Limb (tissue), 2 donors: ENCODE results near the gene FAM131B.
A peak's percentile ranks its signal among the peaks of the same experiment; 100 is the strongest.

Experiments used
- DNase-seq, 2 donors: peaks; one replicate each; pipeline ENCODE4 v3.0.0-alpha.2; 2016; ENCODE audit errors: extremely low spot score in 2 of 2

FAM131B gene

DNA sequence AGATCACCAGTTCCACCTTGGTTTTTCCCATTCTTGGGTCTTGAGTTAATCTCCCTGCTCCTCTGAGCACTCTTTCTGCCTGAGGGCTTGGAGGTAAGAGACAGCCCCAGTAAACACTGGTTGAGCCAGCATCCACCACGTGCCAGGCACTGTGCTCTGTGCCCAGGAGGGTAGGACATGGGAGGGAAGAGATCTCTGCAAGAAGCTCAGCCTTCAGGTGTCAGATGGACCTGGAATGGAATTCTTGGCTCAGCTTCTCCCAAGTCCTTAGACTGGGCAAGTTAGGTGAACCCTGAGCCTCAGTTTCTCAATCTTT is 21.1 kb upstream of the FAM131B start:
- no peak for DNase-seq

DNA sequence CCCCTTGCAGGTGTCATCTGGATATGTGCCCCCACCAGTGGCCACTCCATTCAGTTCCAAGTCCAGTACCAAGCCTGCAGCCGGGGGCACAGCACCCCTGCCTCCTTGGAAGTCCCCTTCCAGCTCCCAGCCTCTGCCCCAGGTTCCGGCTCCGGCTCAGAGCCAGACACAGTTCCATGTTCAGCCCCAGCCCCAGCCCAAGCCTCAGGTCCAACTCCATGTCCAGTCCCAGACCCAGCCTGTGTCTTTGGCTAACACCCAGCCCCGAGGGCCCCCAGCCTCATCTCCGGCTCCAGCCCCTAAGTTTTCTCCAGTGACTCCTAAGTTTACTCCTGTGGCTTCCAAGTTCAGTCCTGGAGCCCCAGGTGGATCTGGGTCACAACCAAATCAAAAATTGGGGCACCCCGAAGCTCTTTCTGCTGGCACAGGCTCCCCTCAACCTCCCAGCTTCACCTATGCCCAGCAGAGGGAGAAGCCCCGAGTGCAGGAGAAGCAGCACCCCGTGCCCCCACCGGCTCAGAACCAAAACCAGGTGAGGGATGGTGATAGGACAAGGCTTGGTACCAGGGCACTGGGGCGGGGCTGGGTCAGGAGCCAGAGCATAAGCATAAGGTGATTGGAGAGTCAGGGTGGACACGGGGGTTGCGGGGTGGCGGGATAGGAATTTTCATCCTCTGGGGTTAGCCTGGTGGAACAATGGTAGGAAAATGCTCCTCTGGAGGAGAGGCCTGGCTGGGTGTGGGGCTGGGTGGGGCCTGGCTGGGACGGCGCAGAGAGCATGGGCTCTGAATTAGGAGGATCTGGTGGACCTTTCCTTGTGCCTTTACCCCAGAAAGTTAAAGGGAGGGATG is 20.5 kb upstream of the FAM131B start:
- peak in 1 of 2 donors; percentile 38 for DNase-seq

DNA sequence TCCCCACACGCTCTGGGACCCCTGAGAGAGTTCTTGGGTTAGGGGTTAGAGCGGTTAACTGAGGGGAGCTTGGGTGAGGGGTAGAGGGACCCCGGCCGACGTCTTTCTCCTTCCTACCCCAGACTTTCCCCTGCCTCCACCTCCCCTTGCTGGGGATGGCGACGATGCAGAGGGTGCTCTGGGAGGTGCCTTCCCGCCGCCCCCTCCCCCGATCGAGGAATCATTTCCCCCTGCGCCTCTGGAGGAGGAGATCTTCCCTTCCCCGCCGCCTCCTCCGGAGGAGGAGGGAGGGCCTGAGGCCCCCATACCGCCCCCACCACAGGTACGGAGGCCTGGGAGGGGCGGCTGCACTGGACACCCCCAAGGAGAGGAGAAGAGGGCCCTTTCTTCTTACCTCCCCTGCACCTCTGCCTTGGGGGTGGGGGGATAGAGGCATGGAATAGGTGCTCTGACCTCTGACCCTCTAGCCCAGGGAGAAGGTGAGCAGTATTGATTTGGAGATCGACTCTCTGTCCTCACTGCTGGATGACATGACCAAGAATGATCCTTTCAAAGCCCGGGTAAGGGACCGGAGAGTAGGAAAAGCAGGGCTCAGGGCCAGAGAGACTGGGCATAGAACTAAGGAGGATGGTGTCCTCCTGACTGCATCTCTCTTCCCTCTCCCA is 19.7 kb upstream of the FAM131B start:
- no peak for DNase-seq

DNA sequence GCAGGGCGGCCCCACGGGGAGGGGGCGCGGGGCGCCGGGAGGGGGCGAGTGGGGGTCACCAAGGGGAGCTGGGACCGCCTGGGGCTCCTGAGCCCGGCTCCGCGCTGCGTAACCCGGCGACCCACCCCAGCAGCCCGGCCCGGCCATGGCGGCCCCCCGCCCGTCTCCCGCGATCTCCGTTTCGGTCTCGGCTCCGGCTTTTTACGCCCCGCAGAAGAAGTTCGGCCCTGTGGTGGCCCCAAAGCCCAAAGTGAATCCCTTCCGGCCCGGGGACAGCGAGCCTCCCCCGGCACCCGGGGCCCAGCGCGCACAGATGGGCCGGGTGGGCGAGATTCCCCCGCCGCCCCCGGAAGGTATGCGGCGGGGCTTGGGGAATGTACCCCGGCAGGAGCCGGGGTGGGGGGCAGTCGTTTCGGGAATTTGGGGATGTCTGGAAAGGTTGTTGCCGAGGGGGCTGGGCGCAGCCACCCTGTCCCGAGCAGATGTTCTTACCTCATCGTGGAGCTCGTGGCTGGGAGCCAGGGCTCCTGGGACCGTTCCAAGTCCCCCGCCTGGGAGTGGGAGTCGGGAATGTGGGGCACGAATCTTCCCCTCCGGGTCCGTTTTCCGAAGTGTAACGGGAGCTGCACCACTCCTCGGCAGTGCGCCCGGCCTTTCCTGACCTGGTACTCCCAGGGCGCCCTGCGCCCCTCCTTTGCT is 19.1 kb upstream of the FAM131B start:
- peak; percentile 72 to 95 for DNase-seq

DNA sequence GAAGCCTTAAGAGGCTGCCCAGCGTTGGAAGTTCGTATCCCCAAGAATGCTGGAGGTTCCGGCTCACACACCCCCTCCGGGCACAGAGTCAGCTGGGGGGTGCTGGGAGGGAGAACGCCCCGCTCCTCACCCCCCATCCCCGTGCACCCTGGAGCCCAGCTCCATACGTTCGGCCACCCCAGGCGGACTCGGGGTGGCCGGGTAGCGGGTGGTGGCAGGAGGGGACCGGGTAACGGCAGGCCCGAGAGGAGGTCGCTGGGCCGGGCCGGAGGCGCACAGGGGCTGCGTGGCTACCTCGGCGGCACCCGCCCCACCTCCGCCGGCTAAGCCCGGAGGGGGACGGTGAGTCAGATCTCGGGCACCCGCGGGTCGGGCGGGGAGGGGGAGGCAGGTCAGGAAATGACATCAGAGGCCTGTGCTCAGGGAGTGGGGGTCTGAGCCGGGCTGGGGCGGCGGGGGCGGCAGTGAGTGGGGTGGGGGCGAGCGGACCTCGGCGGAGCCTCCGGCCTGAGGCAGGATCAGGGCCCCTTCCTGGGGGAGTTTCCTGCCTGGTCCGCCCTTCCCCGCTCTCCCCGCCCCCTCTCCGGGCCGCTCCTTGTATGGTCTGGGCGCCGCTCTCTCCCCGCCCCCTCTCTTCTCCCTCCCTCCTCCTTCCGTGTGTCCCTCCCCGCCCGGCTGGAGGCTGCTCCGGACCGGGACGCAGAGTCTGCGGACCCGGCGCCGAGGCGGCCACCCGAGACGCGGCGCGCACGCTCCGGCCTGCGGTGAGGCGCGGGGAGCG is 18.3 kb upstream of the FAM131B start, which contains the start of gene ZYX:
Gene ZYX, plus strand, starts transcription at position 700 of the 781 bp plus-strand sequence. CDS start 227 bp downstream, outside the sequence.
- peak; percentile 96 to 97 for DNase-seq

DNA sequence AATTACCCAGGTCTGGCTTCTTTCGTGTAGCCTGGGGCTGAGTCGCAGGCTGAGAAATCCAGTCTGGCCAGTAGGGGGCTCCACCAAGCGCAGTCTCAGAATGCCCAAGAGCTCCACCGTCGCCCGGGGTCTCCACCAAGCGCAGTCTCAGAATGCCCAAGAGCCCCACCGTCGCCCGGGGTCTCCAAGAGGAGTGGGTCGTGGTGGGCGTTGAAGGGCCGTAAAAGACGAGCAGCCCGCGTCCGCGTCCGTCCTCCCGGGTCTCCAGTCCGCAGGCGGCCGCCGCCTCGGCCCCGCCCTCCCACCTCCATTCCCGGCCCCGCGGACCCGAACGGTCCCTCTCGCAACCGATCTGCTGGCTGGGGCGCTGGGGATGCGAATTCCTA is 17.7 kb upstream of the FAM131B start:
- DNase-seq, result peak; percentile 91 to 95

DNA sequence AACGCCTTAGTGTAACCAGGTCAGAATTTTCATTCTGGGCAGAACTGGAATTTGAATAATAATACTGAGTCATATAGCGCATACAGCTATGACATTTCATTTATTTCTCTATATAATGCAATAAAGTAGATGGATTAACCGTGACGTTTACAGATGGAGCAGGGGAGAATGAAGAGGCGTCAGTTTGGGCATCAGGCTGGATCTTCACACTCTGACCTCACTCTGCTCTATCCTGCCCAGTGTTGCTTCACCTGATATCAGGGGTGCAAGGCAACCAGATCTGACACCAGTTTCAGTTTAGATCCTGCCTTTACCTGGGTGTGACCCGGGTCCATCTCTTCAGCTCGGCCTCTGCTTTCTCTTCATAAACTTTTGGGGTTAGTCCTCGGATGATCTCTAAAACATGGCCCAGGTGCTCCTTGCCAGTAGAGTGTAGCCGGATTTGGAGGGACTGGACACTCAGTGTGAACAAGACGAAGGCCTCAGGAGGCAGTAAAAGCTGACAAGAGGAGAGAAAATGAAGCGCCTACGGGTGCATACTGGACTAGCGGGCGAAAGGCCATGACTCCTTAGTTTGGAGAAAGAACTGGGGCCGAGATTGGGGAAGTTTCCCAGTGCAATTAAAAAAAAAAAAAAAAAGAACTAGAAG is 17.2 kb upstream of the FAM131B start:
- DNase-seq, result peak in 1 of 2 donors; percentile 30

DNA sequence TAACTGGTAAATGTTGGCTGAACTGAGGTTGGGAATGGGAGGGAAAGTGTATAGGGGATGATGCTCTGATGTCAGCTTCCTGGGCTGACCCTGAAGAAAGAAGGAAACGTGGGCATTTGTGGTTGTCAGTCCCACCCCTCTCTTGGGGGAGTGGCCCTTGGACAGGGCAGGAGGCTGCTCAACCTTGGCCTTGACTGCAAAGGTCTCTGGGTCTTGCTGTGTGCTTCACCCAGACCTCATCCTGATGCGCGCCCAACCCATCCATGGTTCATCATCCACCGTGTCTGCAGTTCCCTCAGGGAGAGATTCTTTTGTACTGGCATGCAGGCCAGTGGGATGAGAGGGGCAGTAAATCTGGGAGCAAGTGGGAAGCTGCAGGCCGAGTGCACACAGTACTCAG is 13.9 kb upstream of the FAM131B start:
- DNase-seq, result no peak

DNA sequence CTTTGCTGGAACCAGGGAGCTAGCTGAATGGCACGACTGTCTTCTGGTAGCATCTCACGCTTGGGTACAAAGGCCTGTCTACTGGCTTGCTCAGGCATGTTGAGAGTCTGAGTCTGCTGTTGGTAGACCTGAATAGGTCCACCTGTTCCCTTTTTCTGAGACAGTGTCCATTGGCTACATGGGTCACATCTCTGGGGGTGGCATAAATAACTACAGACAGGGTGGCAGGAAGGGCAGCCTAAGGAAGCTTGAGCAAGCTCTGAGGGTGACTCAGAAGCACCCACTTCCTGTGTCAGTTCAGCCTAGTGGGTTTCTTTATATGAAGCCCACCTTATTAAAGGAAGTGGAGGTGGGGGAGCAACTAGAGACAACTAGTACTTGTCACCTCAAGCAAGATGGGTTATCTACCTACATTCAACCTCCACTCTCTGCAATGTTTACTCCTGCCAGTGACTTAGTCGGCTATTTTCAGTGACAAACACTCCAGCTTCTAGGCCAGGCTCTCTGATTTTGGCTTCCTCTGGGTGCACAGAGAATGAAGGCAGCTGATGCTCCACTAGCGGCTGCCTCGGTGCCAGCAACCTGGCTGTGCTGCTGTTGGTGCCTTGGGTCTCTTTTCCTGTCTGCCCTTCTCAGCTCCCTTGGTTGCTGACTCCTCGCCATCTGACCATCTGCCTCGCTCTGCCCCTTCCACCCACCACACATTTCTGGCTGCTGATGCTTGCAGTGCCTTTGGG is 13.0 kb upstream of the FAM131B start:
- DNase-seq, result no peak

DNA sequence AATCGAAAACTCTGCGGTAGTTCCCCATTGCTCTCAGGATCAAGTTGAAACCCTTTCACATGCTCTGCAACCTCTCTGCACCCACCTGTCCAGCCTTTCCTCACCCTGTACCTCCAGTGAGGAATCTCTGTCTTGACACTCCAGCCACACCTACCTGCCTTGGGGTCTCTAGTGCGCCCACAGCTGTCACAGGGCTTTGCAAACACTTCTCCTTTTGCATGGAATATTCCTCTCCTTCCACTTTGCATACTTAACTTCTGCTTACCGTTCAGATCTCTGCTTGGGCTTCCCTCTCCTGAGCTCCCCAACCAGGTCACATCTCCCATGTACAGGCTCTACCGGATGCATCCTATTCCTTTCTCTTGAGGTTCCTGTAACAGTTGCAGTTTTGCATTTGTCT is 12.0 kb upstream of the FAM131B start:
- DNase-seq, result no peak

DNA sequence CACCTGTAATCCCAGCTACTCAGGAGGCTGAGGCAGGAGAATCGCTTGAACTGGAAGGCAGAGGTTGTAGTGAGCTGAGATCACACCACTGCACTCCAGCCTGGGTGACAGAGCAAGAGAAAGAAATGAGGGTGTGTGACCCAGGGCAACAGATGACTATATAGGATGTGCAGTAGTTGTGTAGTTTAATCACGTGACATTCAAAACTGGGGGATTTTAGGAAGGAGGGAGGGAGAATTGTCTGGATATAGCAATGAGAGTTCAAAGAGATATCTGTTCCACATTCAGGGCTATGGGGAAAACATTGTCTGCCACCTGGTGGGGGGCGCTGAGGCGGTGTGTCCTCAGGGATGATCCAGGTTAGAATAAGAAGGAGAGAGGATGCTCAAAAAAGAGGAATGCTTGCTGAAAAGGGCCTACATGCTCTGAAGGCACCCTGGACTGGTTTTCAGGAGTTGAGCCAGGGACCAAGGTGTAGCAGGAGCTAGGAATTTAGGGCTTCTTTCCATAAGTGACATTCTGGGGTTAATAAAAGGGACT is 10.8 kb upstream of the FAM131B start:
- DNase-seq, result no peak

DNA sequence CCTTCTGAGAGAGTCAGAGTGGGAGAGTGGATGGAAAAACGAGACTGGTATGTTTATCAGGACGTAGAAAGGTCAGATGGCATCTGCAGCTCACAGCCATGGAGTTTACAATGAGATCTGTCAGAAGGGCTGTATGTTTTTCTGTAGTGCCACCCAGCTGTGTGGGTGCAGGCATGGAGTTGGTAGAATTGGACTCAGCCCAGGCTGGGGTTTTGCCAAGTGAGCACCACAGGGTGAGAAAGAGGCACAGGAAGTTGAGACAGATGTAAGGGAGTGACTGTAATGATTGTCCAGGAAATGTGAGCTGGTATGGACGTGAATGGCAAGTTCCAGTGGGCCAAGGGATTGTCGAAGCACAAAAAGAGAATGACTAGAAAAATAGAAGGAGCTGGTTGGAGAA is 9.6 kb upstream of the FAM131B start:
- DNase-seq, result no peak

DNA sequence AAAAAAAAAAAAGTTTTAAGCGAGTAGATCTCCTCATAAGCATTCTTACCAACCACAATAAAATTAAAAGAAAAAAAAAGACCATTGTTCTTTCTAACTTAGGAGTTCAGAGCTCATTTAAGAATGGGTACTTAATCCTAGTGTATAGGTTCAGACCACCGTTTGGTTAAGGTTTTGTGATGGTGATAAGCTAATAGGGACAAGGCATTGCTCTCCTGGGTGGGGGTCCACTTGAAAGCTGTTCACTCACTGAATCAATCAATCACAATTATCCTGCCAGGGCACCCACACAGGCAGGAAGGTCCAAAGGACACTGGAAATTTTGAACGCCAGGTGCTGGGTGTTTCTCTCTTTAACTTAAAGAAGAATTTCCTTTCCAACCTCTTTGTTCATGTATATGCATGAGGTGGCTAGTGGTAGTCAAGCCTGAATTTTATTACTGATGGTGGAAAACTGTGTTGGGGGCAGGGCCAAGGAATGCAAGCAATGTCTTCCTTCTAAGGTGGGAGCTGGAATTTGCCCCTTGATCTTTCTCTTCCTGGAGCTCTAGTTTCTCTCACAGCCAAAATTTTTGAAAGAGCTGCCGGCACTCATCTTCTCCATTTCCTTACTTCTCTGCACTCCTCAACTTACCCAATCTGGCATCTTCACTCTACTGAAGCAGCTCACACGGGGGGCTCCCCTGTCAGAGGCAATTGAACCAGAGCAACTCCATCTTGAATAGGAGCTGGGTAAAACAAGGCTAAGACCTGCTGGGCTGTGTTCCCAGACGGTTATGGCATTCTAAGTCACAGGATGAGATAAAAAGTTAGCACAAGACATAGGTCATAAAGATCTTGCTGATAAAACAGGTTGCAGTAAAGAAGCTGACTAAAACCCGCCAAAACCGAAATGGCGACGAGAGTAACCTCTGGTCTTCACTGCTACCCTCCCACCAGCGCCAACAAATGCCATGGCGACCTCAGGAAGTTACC is 7.5 kb upstream of the FAM131B start:
- DNase-seq, result no peak

DNA sequence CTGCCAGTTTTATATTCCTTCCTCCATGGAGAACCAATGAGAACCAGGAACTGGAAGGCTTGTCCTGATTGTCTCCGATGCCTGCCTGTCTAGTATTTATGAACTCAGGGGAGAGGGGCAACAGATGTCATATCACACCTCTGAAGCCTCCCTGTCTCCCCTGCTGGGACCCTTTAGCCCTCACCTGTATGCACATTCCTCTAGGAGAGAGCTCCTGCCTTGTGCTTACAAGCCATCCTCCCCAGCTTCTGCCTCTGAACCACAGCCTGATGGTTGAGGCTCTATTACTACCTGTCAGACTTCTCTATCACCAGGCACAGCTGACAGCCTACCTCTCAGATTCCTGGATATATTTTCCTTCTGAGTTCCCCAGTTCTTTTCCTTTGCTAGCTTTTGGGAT is 5.9 kb upstream of the FAM131B start:
- no peak for DNase-seq

DNA sequence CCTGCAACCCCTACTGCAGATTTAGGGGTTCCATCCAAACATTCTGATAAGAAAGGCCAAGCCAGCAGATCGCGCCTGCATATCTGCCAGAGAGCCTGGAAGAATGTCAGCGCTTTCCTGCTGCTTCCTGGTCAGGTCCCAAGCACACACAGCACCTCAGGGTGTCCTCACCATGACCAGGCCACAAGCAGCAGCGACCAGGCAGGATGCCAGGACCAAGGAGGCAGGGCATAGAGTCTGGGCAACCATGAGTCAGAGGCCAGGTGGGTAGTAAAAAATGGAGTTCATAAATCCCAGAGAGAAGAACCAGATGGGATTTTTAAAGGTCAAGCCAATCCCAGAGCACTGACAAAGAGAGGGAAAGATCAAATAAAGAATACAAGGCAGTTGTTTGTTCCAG is 5.5 kb upstream of the FAM131B start:
- DNase-seq, result no peak

DNA sequence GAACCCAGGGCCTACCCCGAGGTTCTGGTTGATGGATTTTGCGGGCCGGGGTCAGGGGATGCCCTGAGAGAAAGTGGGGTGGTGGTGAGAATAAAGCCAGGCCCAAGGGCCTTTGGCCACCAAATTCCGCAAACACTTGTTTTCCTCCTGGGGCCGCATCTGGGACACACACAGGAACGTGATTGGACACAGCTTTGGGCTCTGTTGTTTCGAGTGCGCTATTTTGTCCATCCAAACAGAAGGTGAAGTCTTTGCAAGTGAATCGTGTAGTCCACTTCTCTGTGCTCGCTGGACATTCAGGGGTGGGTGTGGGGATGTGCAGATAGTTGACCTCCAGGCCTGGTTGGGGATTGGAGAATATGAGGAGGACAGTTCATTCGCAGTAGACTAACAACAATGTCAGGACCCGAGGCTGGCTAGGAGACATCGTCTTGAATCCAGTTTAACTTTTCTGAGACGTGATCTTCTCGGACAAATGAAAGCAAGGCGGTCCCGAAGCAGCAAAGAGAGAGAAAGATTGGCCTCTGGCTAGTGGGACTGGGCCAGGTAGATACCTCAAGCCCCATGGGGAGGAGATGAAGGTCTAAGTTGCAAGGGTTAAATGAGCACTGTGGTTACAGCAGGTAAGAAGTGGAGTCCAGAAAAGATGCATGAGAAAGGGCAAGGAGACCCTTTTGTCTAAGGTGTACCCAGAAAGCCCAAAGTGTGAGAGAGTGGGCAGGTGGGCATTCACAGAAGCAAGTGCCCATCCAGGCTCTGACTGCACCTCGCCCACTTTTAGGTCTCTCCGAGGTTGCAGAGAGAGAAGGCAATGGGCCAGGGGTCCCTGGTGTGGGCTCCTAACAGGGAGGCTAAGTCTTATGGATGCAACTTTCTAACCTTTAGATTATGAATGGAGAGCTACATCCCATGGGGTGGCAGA is 764 bp upstream of the FAM131B start:
- no peak for DNase-seq

DNA sequence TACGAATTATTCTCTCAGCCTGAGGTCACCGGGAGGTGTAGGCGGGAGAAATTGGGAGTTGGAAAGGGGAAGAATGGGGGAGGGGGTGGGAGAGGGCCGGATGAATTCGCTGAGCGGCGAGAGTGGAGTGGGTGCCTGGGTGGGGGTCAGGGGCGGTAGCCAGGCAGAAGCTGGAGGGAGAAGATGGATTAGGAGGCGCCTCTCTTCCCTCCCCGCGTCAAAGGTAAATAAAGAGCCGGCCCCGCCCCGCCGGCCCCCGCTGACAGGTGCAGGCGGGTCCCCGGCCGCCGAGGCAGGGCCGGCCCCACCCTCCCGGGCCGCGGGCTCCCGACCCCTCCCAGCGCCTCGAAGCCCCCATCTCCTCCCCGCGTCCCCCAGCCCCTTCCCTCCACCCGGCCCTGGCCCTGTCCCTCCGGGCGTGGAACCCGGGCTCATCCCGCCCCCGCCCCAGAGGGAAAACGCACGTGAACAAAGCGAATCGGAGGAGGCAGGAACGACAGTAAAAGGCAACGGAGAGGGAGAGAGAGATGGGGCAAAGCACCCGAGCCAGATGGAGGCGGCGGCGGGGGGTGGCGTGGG is 872 bp downstream of the FAM131B start:
- peak in 1 of 2 donors; percentile 50 for DNase-seq
